Lung microvascular endothelial cell (primary cell): ENCODE results near the gene ZEB2. TPM values are rescaled to one million over a fixed set of nuclear protein-coding genes. Genes with fewer than 3 reads are reported as not detected.

ENCODE experiments used
- DNase-seq, 2 donors: peaks; one replicate each; pipeline versions ENCODE4 v3.0.0 to v3.0.0-alpha.2; 2010; ENCODE audit warnings: low read depth in 2 of 2
- total RNA-seq: library from RNA; depleted of rRNA; stranded (reverse); fragments of >200 nt; gene quantifications from 2 replicates; pipeline ENCODE4 v1.2.1, GENCODE V29; 2014

Gene ZEB2
- total RNA-seq, 1 donor from 2014 or later: 0.60 TPM

GRCh38 chr2:144426355-144426754, 93.6 kb downstream of the ZEB2 start:
- no peak for DNase-seq

- DNase-seq: peak; percentile 21 to 39
These were observed 95.2 kb downstream of the ZEB2 start for GRCh38 chr2:144424559-144425240.

- no peak for DNase-seq
These were observed 98.1 kb downstream of the ZEB2 start for GRCh38 chr2:144421606-144422510.

GRCh38 chr2:144419218-144419617, 100.7 kb downstream of the ZEB2 start:
- DNase-seq: no peak

- DNase-seq: no peak
These were observed 104.5 kb downstream of the ZEB2 start for GRCh38 chr2:144415386-144415785.

- no peak for DNase-seq
These were observed 105.5 kb downstream of the ZEB2 start for GRCh38 chr2:144414324-144414845.

GRCh38 chr2:144412709-144413108, 107.2 kb downstream of the ZEB2 start:
- no peak for DNase-seq

GRCh38 chr2:144411473-144411872, 108.4 kb downstream of the ZEB2 start:
- DNase-seq: no peak

- DNase-seq: no peak
These were observed 110.7 kb downstream of the ZEB2 start for GRCh38 chr2:144409241-144409640.

GRCh38 chr2:144407262-144407661, 112.7 kb downstream of the ZEB2 start:
- no peak for DNase-seq

GRCh38 chr2:144405982-144406788, 113.7 kb downstream of the ZEB2 start:
- DNase-seq: no peak

GRCh38 chr2:144405321-144405720, 114.6 kb downstream of the ZEB2 start:
- no peak for DNase-seq

GRCh38 chr2:144404586-144405314, 115.2 kb downstream of the ZEB2 start:
- DNase-seq: no peak

GRCh38 chr2:144403933-144404332, 116.0 kb downstream of the ZEB2 start:
- DNase-seq: no peak

GRCh38 chr2:144402251-144402650, 117.7 kb downstream of the ZEB2 start:
- no peak for DNase-seq

GRCh38 chr2:144401036-144401435, 118.9 kb downstream of the ZEB2 start:
- no peak for DNase-seq

GRCh38 chr2:144396318-144396717, 123.6 kb downstream of the ZEB2 start:
- DNase-seq: no peak

GRCh38 chr2:144390424-144391020, 129.4 kb downstream of the ZEB2 start:
- no peak for DNase-seq

- no peak for DNase-seq
These were observed 130.0 kb downstream of the ZEB2 start for GRCh38 chr2:144389930-144390311.

GRCh38 chr2:144389151-144389929, 130.6 kb downstream of the ZEB2 start:
- DNase-seq: no peak
